IMR-90 (cell line): ENCODE results near the gene FN3KRP.

ENCODE experiments used
- BHLHE40 ChIP-seq: fragments of 150-350 bp; IDR thresholded peaks from 2 replicates; pipeline ENCODE4 v1.6.1; 2016; ENCODE audit warnings: mild to moderate bottlenecking, low read depth, low read length
- CEBPB ChIP-seq: IDR thresholded peaks from 2 replicates; pipeline ENCODE4 v1.6.1; 2012; ENCODE audit warnings: low read depth, low read length, improper control_type of control experiment
- CTCF ChIP-seq: conservative IDR thresholded peaks from 2 replicates; pipeline ENCODE4 v1.5.1; 2012; ENCODE audit warnings: mild to moderate bottlenecking, low read depth, low read length, improper control_type of control experiment
- FOS ChIP-seq: fragments of 150-350 bp; IDR thresholded peaks from 2 replicates; pipeline ENCODE4 v1.6.1; 2016; ENCODE audit warnings: low read depth, low read length
- MAZ ChIP-seq: IDR thresholded peaks from 2 replicates; pipeline ENCODE4 v1.6.1; 2012; ENCODE audit warnings: low read depth, mild to moderate bottlenecking, low read length, improper control_type of control experiment, moderate library complexity, borderline replicate concordance
- MXI1 ChIP-seq: IDR thresholded peaks from 2 replicates; pipeline ENCODE4 v1.6.1; 2012; ENCODE audit warnings: low read depth, mild to moderate bottlenecking, low read length, moderate library complexity, borderline replicate concordance
- NFE2L2 ChIP-seq: fragments of 150-350 bp; IDR thresholded peaks from 2 replicates; pipeline ENCODE4 v1.6.1; 2016; ENCODE audit warnings: low read depth, mild to moderate bottlenecking, low read length
- POLR2A ChIP-seq: IDR thresholded peaks from 2 replicates; pipeline ENCODE4 v1.6.1; 2012; ENCODE audit warnings: mild to moderate bottlenecking, low read depth, low read length
- RCOR1 ChIP-seq: IDR thresholded peaks from 2 replicates; pipeline ENCODE4 v1.6.1; 2012; ENCODE audit warnings: mild to moderate bottlenecking, low read length, improper control_type of control experiment; ENCODE audit not compliant: insufficient replicate concordance
- RFX5 ChIP-seq: IDR thresholded peaks from 2 replicates; pipeline ENCODE4 v1.8.0; 2012; ENCODE audit warnings: low read depth, mild to moderate bottlenecking, low read length, moderate library complexity
- SMC3 ChIP-seq: fragments of 150-350 bp; IDR thresholded peaks from 2 replicates; pipeline ENCODE4 v1.6.1; 2016; ENCODE audit warnings: low read depth, mild to moderate bottlenecking, antibody characterized with exemption, low read length, moderate library complexity
- TF ChIP-seq, protein P1 (sequence below): fragments of 150-350 bp; IDR thresholded peaks from 2 replicates; pipeline ENCODE4 v1.6.1; 2017; ENCODE audit warnings: mild to moderate bottlenecking, antibody characterized with exemption, low read length, low read depth

GRCh38 chr17:82689077-82689476 lies 27.4 kb upstream of the FN3KRP start:
- TF ChIP-seq CTCF (no peak), POLR2A (no peak), BHLHE40 (no peak), SMC3 (no peak), FOS (no peak), RFX5 (no peak), MXI1 (no peak), CEBPB (no peak), MAZ (no peak), RCOR1 (no peak), NFE2L2 (no peak)
- TF ChIP-seq, protein P1, sequence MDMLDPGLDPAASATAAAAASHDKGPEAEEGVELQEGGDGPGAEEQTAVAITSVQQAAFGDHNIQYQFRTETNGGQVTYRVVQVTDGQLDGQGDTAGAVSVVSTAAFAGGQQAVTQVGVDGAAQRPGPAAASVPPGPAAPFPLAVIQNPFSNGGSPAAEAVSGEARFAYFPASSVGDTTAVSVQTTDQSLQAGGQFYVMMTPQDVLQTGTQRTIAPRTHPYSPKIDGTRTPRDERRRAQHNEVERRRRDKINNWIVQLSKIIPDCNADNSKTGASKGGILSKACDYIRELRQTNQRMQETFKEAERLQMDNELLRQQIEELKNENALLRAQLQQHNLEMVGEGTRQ, result no peak
